ENCODE measurements around the gene AVL9. TPM values are rescaled to one million over a fixed set of nuclear protein-coding genes. Genes with fewer than 3 reads are reported as not detected.

Gene AVL9
- polyA plus RNA-seq, 1 donor = 41.8 TPM

GRCh38 chr7:32532716-32533115 is 37.4 kb downstream of the AVL9 start:
- no peak for DNase-seq

- no peak for DNase-seq
These were observed 38.2 kb downstream of the AVL9 start for GRCh38 chr7:32533276-32534029.

- DNase-seq = no peak
These were observed 39.9 kb downstream of the AVL9 start for GRCh38 chr7:32535162-32535702.

- DNase-seq = no peak
These were observed 40.7 kb downstream of the AVL9 start for GRCh38 chr7:32536016-32536415.

- no peak for DNase-seq
These were observed 41.3 kb downstream of the AVL9 start for GRCh38 chr7:32536585-32536984.

GRCh38 chr7:32537760-32538159 is 42.5 kb downstream of the AVL9 start:
- no peak for DNase-seq

GRCh38 chr7:32539366-32539765 is 44.1 kb downstream of the AVL9 start:
- no peak for DNase-seq

- DNase-seq = no peak
These were observed 44.7 kb downstream of the AVL9 start for GRCh38 chr7:32539919-32540531.

GRCh38 chr7:32542595-32542994 is 47.3 kb downstream of the AVL9 start:
- no peak for DNase-seq

- DNase-seq = no peak
These were observed 64.2 kb downstream of the AVL9 start for GRCh38 chr7:32559480-32559879.

- no peak for DNase-seq
These were observed 64.8 kb downstream of the AVL9 start for GRCh38 chr7:32560075-32560474.

- DNase-seq = no peak
These were observed 66.3 kb downstream of the AVL9 start for GRCh38 chr7:32561613-32562012.

GRCh38 chr7:32564542-32564941 is 69.3 kb downstream of the AVL9 start:
- DNase-seq = peak; percentile 55

- peak; percentile 13 for DNase-seq
These were observed 74.3 kb downstream of the AVL9 start for GRCh38 chr7:32569388-32570289.

- no peak for DNase-seq
These were observed 77.9 kb downstream of the AVL9 start for GRCh38 chr7:32573110-32573687.

GRCh38 chr7:32574626-32575025 is 79.3 kb downstream of the AVL9 start:
- no peak for DNase-seq

- DNase-seq = no peak
These were observed 82.1 kb downstream of the AVL9 start for GRCh38 chr7:32577421-32577820.

GRCh38 chr7:32579776-32580175 is 84.5 kb downstream of the AVL9 start:
- DNase-seq = no peak

- DNase-seq = no peak
These were observed 85.4 kb downstream of the AVL9 start for GRCh38 chr7:32580646-32581045.

- no peak for DNase-seq
These were observed 86.7 kb downstream of the AVL9 start for GRCh38 chr7:32582036-32582435.

GRCh38 chr7:32583791-32584190 is 88.5 kb downstream of the AVL9 start:
- no peak for DNase-seq

Data from left kidney (tissue), 2 donors.